HG02610 (cell line): ENCODE data around the gene ABCA8.
"Not testable (repeated sequence)": the region's sequence is repeated elsewhere in the genome, so short reads cannot be mapped to it uniquely, and the experiment has no call there.

Experiments
- ATAC-seq: cut with Tn5 transposase; IDR thresholded peaks from one replicate; pipeline ENCODE4 v1.9.1; 2021; ENCODE audit warnings: mild to moderate bottlenecking, moderate library complexity; ENCODE audit not compliant: unreplicated experiment

ABCA8 gene

GRCh38 chr17:68955181-68955841 is at the start of gene ABCA8:
ABCA8 (minus strand) TSS chr17:68955392; CDS start chr17:68942034, 13,358 bp downstream.
- no peak for ATAC-seq

- not testable (repeated sequence) for ATAC-seq
Observed at GRCh38 chr17:69004759-69005158, 49.6 kb upstream of the ABCA8 start.

- ATAC-seq, result not testable (repeated sequence)
Observed at GRCh38 chr17:68999743-69000142, 44.6 kb upstream of the ABCA8 start.

- no peak for ATAC-seq
Observed at GRCh38 chr17:68993112-68993511, 37.9 kb upstream of the ABCA8 start.

GRCh38 chr17:68987966-68988365 is 32.8 kb upstream of the ABCA8 start:
- no peak for ATAC-seq

GRCh38 chr17:68981288-68981687 is 26.1 kb upstream of the ABCA8 start:
- ATAC-seq, result no peak

- no peak for ATAC-seq
Observed at GRCh38 chr17:68973098-68973846, 18.1 kb upstream of the ABCA8 start.

GRCh38 chr17:68972119-68972704 is 17.0 kb upstream of the ABCA8 start:
- ATAC-seq, result no peak

GRCh38 chr17:68969101-68969500 is 13.9 kb upstream of the ABCA8 start:
- ATAC-seq, result no peak

GRCh38 chr17:68963958-68964357 is 8.8 kb upstream of the ABCA8 start:
- ATAC-seq, result no peak

- ATAC-seq, result no peak
Observed at GRCh38 chr17:68961214-68961882, 6.2 kb upstream of the ABCA8 start.

- ATAC-seq, result not testable (repeated sequence)
Observed at GRCh38 chr17:68959117-68959516, 3.9 kb upstream of the ABCA8 start.

- no peak for ATAC-seq
Observed at GRCh38 chr17:68957944-68958343, 2.8 kb upstream of the ABCA8 start.

GRCh38 chr17:68954146-68954896 is 871 bp downstream of the ABCA8 start:
- no peak for ATAC-seq

- no peak for ATAC-seq
Observed at GRCh38 chr17:68953340-68953997, 1.7 kb downstream of the ABCA8 start.

GRCh38 chr17:68950725-68951124 is 4.5 kb downstream of the ABCA8 start:
- no peak for ATAC-seq

GRCh38 chr17:68947868-68948267 is 7.3 kb downstream of the ABCA8 start:
- ATAC-seq, result not testable (repeated sequence)

GRCh38 chr17:68944435-68945035 is 10.7 kb downstream of the ABCA8 start:
- ATAC-seq, result no peak

GRCh38 chr17:68943812-68944182 is 11.4 kb downstream of the ABCA8 start:
- not testable (repeated sequence) for ATAC-seq
